K562 (cell line): ENCODE data around the gene KRTAP1-5. TPM values are rescaled to one million over a fixed set of nuclear protein-coding genes. Genes with fewer than 3 reads are reported as not detected.

Experiments
- ATAC-seq: fragments of 200-7000 bp; cut with Tn5 transposase; 3 replicates; pipeline ENCODE4 v1.9.1; 2020; ENCODE audit warnings: moderate library complexity
- BruUV-seq: library from RNA; stranded (reverse); fragments of 400-500 nt; replicated peaks from 2 replicates; lab custom pipeline; 2021; lab: Mats Ljungman, UMichigan
- CTCF ChIA-PET: fragments of 300-600 bp; formaldehyde crosslinking; extraction: SDS; loops from one replicate; lab custom pipeline; 2021; ENCODE audit warnings: low intra/inter-chr PET ratio; lab: Yijun Ruan, JAX
- POLR2A ChIA-PET: fragments of 300-600, 350-650 bp; sonication (Branson Sonifier 250); formaldehyde crosslinking; extraction: SDS; loops from one replicate; lab custom pipeline; 2021; ENCODE audit warnings: antibody characterized with exemption, inconsistent platforms; lab: Yijun Ruan, JAX
- DNase-seq, 4 experiments: peaks; one replicate each; pipeline versions ENCODE4 v3.0.0 to v3.0.0-alpha.2; 2011 to 2018; ENCODE audit warnings: low spot score in 3 of 4, mixed read lengths in 3 of 4; ENCODE audit errors: extremely low read depth in 1 of 4
- FAIRE-seq: peaks from 2 replicates; lab custom pipeline; 2011; peaks lifted over from hg19 to GRCh38; lab: Jason Lieb, UNC
- H2AFZ ChIP-seq: 2 replicates; pipeline ENCODE4 v1.6.0; 2011; ENCODE audit warnings: low read depth, low read length, control low read depth, inconsistent platforms
- H3K27ac ChIP-seq: fragments of 200-600 bp; 3 replicates; pipeline ENCODE4 v1.8.0; 2011; ENCODE audit warnings: low read depth, mild to moderate bottlenecking, control low read depth, inconsistent platforms, low read length, moderate library complexity, mixed read lengths; ENCODE audit errors: extremely low read depth
- H3K27me3 ChIP-seq, 2 experiments: fragments of 300-600 bp in 1 of 2; 2 replicates in 1 of 2; 3 replicates in 1 of 2; pipeline versions ENCODE4 v1.6.0 to v1.8.0; 2011; ENCODE audit warnings: inconsistent platforms in 2 of 2, low read length in 2 of 2, mild to moderate bottlenecking in 1 of 2, mixed read lengths in 1 of 2, moderate library complexity in 1 of 2; ENCODE audit not compliant: control insufficient read depth in 2 of 2, insufficient read depth in 2 of 2
- H3K36me3 ChIP-seq: fragments of 300-600 bp; 3 replicates; pipeline ENCODE4 v1.8.0; 2011; ENCODE audit warnings: mild to moderate bottlenecking, low read length, inconsistent platforms; ENCODE audit not compliant: control insufficient read depth, insufficient read depth
- H3K4me1 ChIP-seq, 2 experiments: fragments of 200-600 bp in 1 of 2; replicated peaks in 1 of 2; 2 replicates in 1 of 2; 3 replicates in 1 of 2; pipeline versions ENCODE4 v1.5.1 to v1.8.0; 2011; ENCODE audit warnings: inconsistent platforms in 2 of 2, low read length in 2 of 2, mild to moderate bottlenecking in 1 of 2, mixed read lengths in 1 of 2, moderate library complexity in 1 of 2; ENCODE audit not compliant: control insufficient read depth in 2 of 2, insufficient read depth in 2 of 2
- H3K4me2 ChIP-seq: 2 replicates; pipeline ENCODE4 v1.6.1; 2011; ENCODE audit warnings: low read length, control low read depth, inconsistent platforms, mixed read lengths; ENCODE audit not compliant: insufficient read depth
- H3K4me3 ChIP-seq: fragments of 200-600 bp; sonication (generic), shearing (Covaris generic); 2 replicates; pipeline ENCODE4 v1.5.1; 2016; ENCODE audit warnings: control low read depth, inconsistent platforms
- H3K79me2 ChIP-seq: fragments of 200-600 bp; 3 replicates; pipeline ENCODE4 v1.8.0; 2011; ENCODE audit warnings: low read length, inconsistent platforms; ENCODE audit not compliant: control insufficient read depth, insufficient read depth
- H3K9ac ChIP-seq, 2 experiments: 2 replicates each; pipeline versions ENCODE4 v1.6.0 to v1.6.1; 2011; ENCODE audit warnings: low read depth in 2 of 2, low read length in 2 of 2, control low read depth in 1 of 2, inconsistent platforms in 1 of 2, mild to moderate bottlenecking in 1 of 2, mixed read lengths in 1 of 2; ENCODE audit not compliant: insufficient read depth in 1 of 2
- H3K9me1 ChIP-seq: one replicate; pipeline ENCODE4 v1.6.0; 2011; ENCODE audit warnings: inconsistent platforms, mild to moderate bottlenecking, low read length, moderate library complexity; ENCODE audit not compliant: control insufficient read depth, insufficient read depth
- H3K9me3 ChIP-seq: replicated peaks from 2 replicates; pipeline ENCODE4 v1.5.1; 2011; ENCODE audit warnings: low read depth, low read length, inconsistent platforms; ENCODE audit not compliant: control insufficient read depth, insufficient read depth
- H4K20me1 ChIP-seq: replicated peaks from 2 replicates; pipeline ENCODE4 v1.6.1; 2011; ENCODE audit warnings: low read length, inconsistent platforms, mixed read lengths; ENCODE audit not compliant: control insufficient read depth, insufficient read depth
- ARID2 ChIP-seq: fragments of 450-650 bp; IDR thresholded peaks from 2 replicates; pipeline ENCODE4 v1.6.1; 2017; ENCODE audit warnings: antibody characterized with exemption, mild to moderate bottlenecking
- HDAC8 ChIP-seq: fragments of 450-650 bp; IDR thresholded peaks from 2 replicates; pipeline ENCODE4 v1.6.1; 2016; ENCODE audit warnings: mild to moderate bottlenecking, missing genetic modification characterization, moderate library complexity, missing compliant biosample characterization
- MCM7 ChIP-seq, 2 experiments: fragments of 450-650 bp; IDR thresholded peaks; 2 replicates each; pipeline ENCODE4 v1.6.1; 2016 to 2018
- MLX ChIP-seq, 2 experiments: fragments of 450-650 bp in 1 of 2; sonication (generic) in 1 of 2; formaldehyde crosslinking; conservative IDR thresholded peaks; 2 replicates each; pipeline versions ENCODE4 v1.4.0 to v1.8.1; 2020 to 2022; ENCODE audit warnings: mild to moderate bottlenecking in 1 of 2, missing genetic modification reagents in 1 of 2
- NCOR1 ChIP-seq: fragments of 450-650 bp; IDR thresholded peaks from 2 replicates; pipeline ENCODE4 v1.6.1; 2016; ENCODE audit warnings: mild to moderate bottlenecking, moderate library complexity
- ZKSCAN8 ChIP-seq: fragments of 200-800 bp; sonication (Bioruptor generic); IDR thresholded peaks from 2 replicates; pipeline ENCODE4 v1.6.1; 2016; ENCODE audit warnings: missing genetic modification characterization, missing compliant biosample characterization
- ZNF347 ChIP-seq: fragments of 450-650 bp; formaldehyde crosslinking; IDR thresholded peaks from 2 replicates; pipeline ENCODE4 v1.4.0; 2020; ENCODE audit warnings: low read depth, mild to moderate bottlenecking, moderate library complexity
- WGBS: fragments of 100-300 bp; shearing (Covaris generic); methylation state at CpG from one replicate; pipeline ENCODE4 v1.1.6; 2016; ENCODE audit warnings: low coverage, mixed read lengths; ENCODE audit not compliant: insufficient coverage; ENCODE audit errors: missing lambda C conversion rate; 5-methylcytosine and 5-hydroxymethylcytosine counted together
- in situ Hi-C: fragments of 300-500 bp; cut with MboI; formaldehyde crosslinking; loops from 4 replicates; pipeline ENCODE4 v1.15.0; 2018; ENCODE audit warnings: inconsistent platforms, mixed read lengths
- intact Hi-C: fragments of 100-400 bp; cut with micrococcal nuclease; formaldehyde crosslinking; loops from 2 replicates; pipeline ENCODE4 v1.14.2; 2022
- polyA plus RNA-seq, 8 experiments: library from polyadenylated mRNA; depleted of rRNA in 4 of 8; stranded (reverse) in 5 of 8; unstranded in 3 of 8; fragments of >200 nt; fragmentation: Nextera tagmentation in 2 of 8; fragmentation: Illumina TruSeq in 1 of 8; extraction: Ambion mirVana in 2 of 8; extraction: Trizol in 1 of 8; gene quantifications; 2 replicates each; pipeline versions ENCODE4 v1.2.1 to v1.2.3, GENCODE V29; 2011 to 2014; ENCODE audit warnings: inconsistent platforms in 1 of 8, missing spikeins in 1 of 8
- total RNA-seq, 7 experiments: library from RNA; depleted of rRNA in 6 of 7; stranded (reverse); fragments of >200 nt in 6 of 7; fragmentation: Illumina TruSeq in 2 of 7; extraction: Trizol in 2 of 7; gene quantifications; 2 replicates each; pipeline versions ENCODE4 v1.2.1 to v1.2.3, GENCODE V29; 2011 to 2021; ENCODE audit warnings: low replicate concordance in 1 of 7

KRTAP1-5 gene
- total and polyA plus RNA-seq, 9 of the 15 experiments (the other 6 are each of a cell fraction or from before 2014, with no cell fraction given): not detected

- Histone ChIP-seq H2AFZ (no peak within 1 kb of the TSS), H3K4me1 (no peaks in the 10 kb centered on the region), H4K20me1 (no peaks in the 10 kb centered on the region), H3K27me3 (no peaks in the 10 kb centered on the region; a peak in 1 of 5 replicates), H3K9ac (no peak within 1 kb of the TSS), H3K9me1 (no peaks in the 10 kb centered on the region), H3K4me2 (no peak within 1 kb of the TSS), H3K36me3 (no peaks in the 10 kb centered on the region), H3K79me2 (no peaks in the 10 kb centered on the region), H3K9me3 (no peaks in the 10 kb centered on the region), H3K4me3 (no peak within 1 kb of the TSS), H3K27ac (no peak within 1 kb of the TSS)
- WGBS: 4% methylated on average over 3 of the region's 4 CpGs
- POLR2A ChIA-PET: interaction anchor here (0.5 kb wide), 1 partner anchor 685 kb away, joined by 3 read pairs; the partner anchor contains the start of gene RARA
- TF ChIP-seq NCOR1 (no peak), ZKSCAN8 (CRISPR knock-in tag) (no peak), ZNF347 (no peak), MLX (CRISPR knock-in tag; conservative IDR thresholded peaks at IDR 0.05) (no peak), ARID2 (no peak), HDAC8 (tag) (no peak), MCM7 (IDR thresholded peaks at IDR 0.05) (no peak)
- BruUV-seq: no TSS peak
- intact Hi-C loops (no loop called here), in situ Hi-C loops (no loop called here)
- CTCF ChIA-PET: no interaction called here
- DNase-seq (no peak), ATAC-seq (no peak), FAIRE-seq (no peak)
These were observed 33.2 kb downstream of the KRTAP1-5 start, which contains the start of gene KRTAP3-3 for GRCh38 chr17:40993839-40994238. KRTAP3-3 (minus strand) TSS chr17:40994164; CDS start chr17:40994097, 67 bp downstream.
